OCI-LY3 (cell line): ENCODE data around the gene TAPT1.

Experiments
- H2AFZ ChIP-seq: fragments of 200-600, 300-600 bp; shearing (Covaris generic); 2 replicates; pipeline ENCODE4 v1.6.0; 2014; ENCODE audit warnings: antibody characterized with exemption, low read depth, low read length
- H3K27ac ChIP-seq: fragments of 200-600, 300-600 bp; sonication (generic); 2 replicates; pipeline ENCODE4 v1.5.1; 2014; ENCODE audit warnings: mild to moderate bottlenecking, low read length, moderate library complexity, mixed read lengths
- H3K27me3 ChIP-seq: fragments of 200-600, 300-600 bp; sonication (generic); 2 replicates; pipeline ENCODE4 v1.6.1; 2014; ENCODE audit warnings: low read depth, low read length, mixed read lengths
- H3K36me3 ChIP-seq: fragments of 200-600, 300-600 bp; sonication (generic); replicated peaks from 2 replicates; pipeline ENCODE3; 2014; ENCODE audit warnings: low read depth, low read length, mixed read lengths
- H3K4me1 ChIP-seq: fragments of 300-600, 200-600 bp; sonication (generic); 2 replicates; pipeline ENCODE4 v1.6.1; 2014; ENCODE audit warnings: low read length, mixed read lengths
- H3K4me2 ChIP-seq: fragments of 200-600, 300-600 bp; sonication (generic); 2 replicates; pipeline ENCODE4 v1.6.1; 2014; ENCODE audit warnings: low read length, mixed read lengths
- H3K4me3 ChIP-seq: fragments of 300-600, 200-600 bp; sonication (generic); 2 replicates; pipeline ENCODE4 v1.5.1; 2014; ENCODE audit warnings: antibody characterized with exemption, mild to moderate bottlenecking, low read length, moderate library complexity
- H3K79me2 ChIP-seq: fragments of 300-600, 200-600 bp; shearing (Covaris generic); 2 replicates; pipeline ENCODE4 v1.6.1; 2014; ENCODE audit warnings: mild to moderate bottlenecking, low read length, mixed read lengths
- H3K9ac ChIP-seq: fragments of 300-600, 200-600 bp; shearing (Covaris generic); 2 replicates; pipeline ENCODE4 v1.6.0; 2014; ENCODE audit warnings: mild to moderate bottlenecking, low read length, moderate library complexity
- H3K9me3 ChIP-seq: fragments of 200-600, 300-600 bp; shearing (Covaris generic); 2 replicates; pipeline ENCODE4 v1.6.1; 2014; ENCODE audit warnings: low read length, mixed read lengths; ENCODE audit not compliant: insufficient read depth
- H4K20me1 ChIP-seq: fragments of 200-600, 300-600 bp; sonication (generic); 2 replicates; pipeline ENCODE4 v1.6.1; 2016; ENCODE audit warnings: low read length, mixed read lengths; ENCODE audit not compliant: insufficient read depth
- EZH2phosphoT487 ChIP-seq: fragments of 200-600 bp; shearing (Covaris generic); IDR thresholded peaks from 2 replicates; pipeline ENCODE4 v1.6.1; 2018; ENCODE audit warnings: antibody characterized with exemption, mixed run types, low read depth
- TF ChIP-seq, protein P1 (sequence below): fragments of 200-600, 300-600 bp; sonication (generic); IDR thresholded peaks from 2 replicates; pipeline ENCODE4 v1.5.1; 2014; ENCODE audit warnings: antibody characterized with exemption, low read length, low read depth

The TAPT1 gene

DNA sequence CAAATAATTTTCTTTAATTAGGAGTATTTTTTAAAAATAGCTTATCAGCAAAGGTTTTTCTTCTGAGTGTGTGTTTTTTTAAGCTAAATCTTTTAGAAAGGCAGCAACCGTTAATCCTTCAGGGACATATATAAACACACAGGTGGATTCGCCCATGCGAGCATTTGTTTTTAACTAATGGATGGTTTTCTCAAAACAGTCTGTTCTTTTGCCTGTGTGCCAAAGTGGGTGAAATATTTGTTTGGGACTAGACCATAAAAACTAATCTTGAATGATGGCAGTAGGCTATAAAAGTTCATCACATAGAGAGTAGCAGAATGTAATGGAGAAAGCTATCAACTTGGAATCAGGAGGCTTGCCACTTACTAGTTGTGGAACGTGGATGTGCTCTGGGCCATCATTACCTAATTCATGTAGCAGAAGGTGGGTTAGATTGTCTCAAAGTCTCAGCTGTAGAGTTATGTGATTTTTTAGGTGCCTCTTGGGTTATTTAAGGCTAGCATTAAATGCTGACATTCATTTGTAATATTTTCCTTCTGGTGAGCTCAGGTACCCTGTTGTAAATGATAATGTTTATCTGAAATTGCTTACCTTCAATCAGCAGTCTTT lies 7.4 kb upstream of the TAPT1 start:
- Histone ChIP-seq H4K20me1 (no peaks in the 10 kb centered on the region), H3K9me3 (no peaks in the 10 kb centered on the region), H2AFZ (no peak overlapping the region), H3K36me3 (no peaks in the 10 kb centered on the region), H3K79me2 (no peaks in the 10 kb centered on the region), H3K27ac (no peak overlapping the region), H3K4me1 (no peaks in the 10 kb centered on the region), H3K4me2 (no peak overlapping the region), H3K9ac (no peak overlapping the region), H3K4me3 (no peak overlapping the region), H3K27me3 (0 out of 2 replicates have a peak, but pooled peaks cover 4% of the 10 kb centered on the region)
- TF ChIP-seq EZH2phosphoT487: no peak
- TF ChIP-seq, protein P1, sequence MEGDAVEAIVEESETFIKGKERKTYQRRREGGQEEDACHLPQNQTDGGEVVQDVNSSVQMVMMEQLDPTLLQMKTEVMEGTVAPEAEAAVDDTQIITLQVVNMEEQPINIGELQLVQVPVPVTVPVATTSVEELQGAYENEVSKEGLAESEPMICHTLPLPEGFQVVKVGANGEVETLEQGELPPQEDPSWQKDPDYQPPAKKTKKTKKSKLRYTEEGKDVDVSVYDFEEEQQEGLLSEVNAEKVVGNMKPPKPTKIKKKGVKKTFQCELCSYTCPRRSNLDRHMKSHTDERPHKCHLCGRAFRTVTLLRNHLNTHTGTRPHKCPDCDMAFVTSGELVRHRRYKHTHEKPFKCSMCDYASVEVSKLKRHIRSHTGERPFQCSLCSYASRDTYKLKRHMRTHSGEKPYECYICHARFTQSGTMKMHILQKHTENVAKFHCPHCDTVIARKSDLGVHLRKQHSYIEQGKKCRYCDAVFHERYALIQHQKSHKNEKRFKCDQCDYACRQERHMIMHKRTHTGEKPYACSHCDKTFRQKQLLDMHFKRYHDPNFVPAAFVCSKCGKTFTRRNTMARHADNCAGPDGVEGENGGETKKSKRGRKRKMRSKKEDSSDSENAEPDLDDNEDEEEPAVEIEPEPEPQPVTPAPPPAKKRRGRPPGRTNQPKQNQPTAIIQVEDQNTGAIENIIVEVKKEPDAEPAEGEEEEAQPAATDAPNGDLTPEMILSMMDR: no peak

DNA sequence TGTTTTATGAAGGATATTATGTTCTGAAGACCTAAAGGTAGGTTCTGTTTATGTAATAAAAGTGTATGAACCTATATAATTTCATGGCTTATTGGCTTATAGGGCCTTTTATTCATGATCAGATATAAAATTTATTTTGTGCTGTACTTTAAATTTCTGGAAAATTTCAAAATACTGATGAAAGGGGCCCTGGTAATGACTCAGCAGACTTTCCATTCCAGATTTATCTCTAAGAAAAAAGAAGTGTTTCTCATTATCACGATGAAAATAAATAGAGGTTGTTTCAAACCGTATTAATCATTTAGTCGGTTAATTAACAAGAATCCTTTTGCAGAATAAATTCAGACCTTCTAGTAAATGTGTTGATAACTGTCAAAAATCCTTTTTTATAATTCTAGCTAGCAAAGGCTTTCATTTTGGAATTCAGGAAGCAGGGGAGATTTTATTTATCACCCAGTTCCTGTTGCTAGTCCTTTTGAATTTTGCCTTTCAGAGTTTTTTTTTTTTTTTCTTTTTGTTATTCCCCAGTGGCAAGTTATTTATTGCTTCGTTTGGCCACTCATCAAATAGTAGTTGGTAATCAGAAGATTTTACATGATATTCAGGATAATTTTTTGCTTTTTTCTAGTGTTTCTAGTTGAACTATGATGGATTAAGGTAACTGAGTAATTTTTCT lies 5.4 kb upstream of the TAPT1 start:
- Histone ChIP-seq H2AFZ (no peak overlapping the region), H3K4me1 (no peaks in the 10 kb centered on the region; the same call in 1 of the 2 replicates), H3K27me3 (0 out of 2 replicates have a peak, but pooled peaks cover 4% of the 10 kb centered on the region), H4K20me1 (no peaks in the 10 kb centered on the region), H3K9ac (no peak overlapping the region), H3K4me2 (no peak overlapping the region), H3K4me3 (no peak overlapping the region), H3K27ac (no peak overlapping the region), H3K36me3 (no peaks in the 10 kb centered on the region), H3K79me2 (peaks cover 11% of the 10 kb centered on the region; the same call in 1 of the 2 replicates), H3K9me3 (no peaks in the 10 kb centered on the region)
- TF ChIP-seq EZH2phosphoT487: no peak
- TF ChIP-seq, protein P1: no peak

DNA sequence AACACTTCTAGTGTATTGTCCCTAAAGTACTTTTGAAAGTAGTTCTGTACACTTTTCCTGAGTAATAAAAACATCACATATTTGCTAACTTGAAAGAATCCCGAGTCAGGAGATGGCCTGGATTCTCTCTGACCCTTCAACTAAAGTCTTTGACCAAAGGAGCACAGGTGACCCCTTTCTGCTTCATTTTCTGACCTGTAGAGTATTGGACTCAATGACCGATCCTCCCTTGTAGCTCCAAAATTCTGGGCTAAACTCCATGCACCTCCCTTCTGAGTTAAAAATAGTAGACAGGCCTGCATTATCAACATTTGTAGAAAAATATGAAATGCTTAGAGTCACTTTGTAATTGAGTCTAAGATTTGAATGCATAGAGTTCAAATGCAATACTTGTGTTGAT lies 4.0 kb upstream of the TAPT1 start:
- Histone ChIP-seq H3K9ac (no peak overlapping the region), H3K27ac (no peak overlapping the region), H3K4me3 (no peak overlapping the region), H4K20me1 (no peaks in the 10 kb centered on the region), H3K9me3 (no peaks in the 10 kb centered on the region), H3K36me3 (no peaks in the 10 kb centered on the region), H3K4me2 (no peak overlapping the region), H3K4me1 (peaks cover under 1% of the 10 kb centered on the region; the same call in 1 of the 2 replicates), H3K79me2 (peaks cover 19% of the 10 kb centered on the region), H3K27me3 (no peaks in the 10 kb centered on the region), H2AFZ (no peak overlapping the region)
- no peak for TF ChIP-seq EZH2phosphoT487
- TF ChIP-seq, protein P1: no peak

DNA sequence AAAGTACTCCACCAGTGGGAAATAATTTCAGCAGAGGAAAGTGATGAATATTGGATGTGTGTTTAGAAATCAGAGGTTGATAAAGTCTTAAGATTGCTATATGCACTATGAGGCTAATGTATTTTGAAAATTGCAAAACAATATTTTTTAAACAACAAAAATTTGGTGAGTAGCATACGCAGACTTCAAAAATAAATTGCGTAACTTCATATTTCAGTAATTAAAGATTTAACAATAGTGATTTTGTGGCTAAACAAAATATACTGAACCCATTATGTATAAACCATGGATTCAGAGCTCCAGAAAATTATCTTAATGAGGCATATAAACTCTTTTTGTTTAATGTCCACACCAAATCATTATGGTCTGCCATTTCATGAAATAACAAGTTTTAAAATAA lies 3.3 kb upstream of the TAPT1 start:
- H2AFZ ChIP-seq: no peak overlapping the region
- H3K36me3 ChIP-seq: peaks cover under 1% of the 10 kb centered on the region
- H3K4me1 ChIP-seq: peaks cover 8% of the 10 kb centered on the region
- H3K4me2 ChIP-seq: no peak overlapping the region
- H3K4me3 ChIP-seq: no peak overlapping the region
- H3K79me2 ChIP-seq: peaks cover 26% of the 10 kb centered on the region
- H3K27me3 ChIP-seq: no peaks in the 10 kb centered on the region
- no peak overlapping the region for H3K27ac ChIP-seq
- H3K9ac ChIP-seq: no peak overlapping the region
- H4K20me1 ChIP-seq: peaks cover 3% of the 10 kb centered on the region; the same call in 1 of the 2 replicates
- no peak for TF ChIP-seq EZH2phosphoT487
- TF ChIP-seq, protein P1: no peak
- no peaks in the 10 kb centered on the region for H3K9me3 ChIP-seq
